GM13976 (cell line): ENCODE results near the gene GSAP.

ENCODE experiments used
- DNase-seq: peaks from one replicate; pipeline ENCODE4 v3.0.0; 2012; ENCODE audit warnings: low spot score
- in situ Hi-C: fragments of 300-500 bp; cut with MboI; formaldehyde crosslinking; loops from one replicate; pipeline ENCODE4 v1.12.0; 2022; ENCODE audit warnings: low sequenced_read_pairs, mixed read lengths, inconsistent platforms; ENCODE audit not compliant: unreplicated experiment
- TF ChIP-seq, protein P1 (sequence below): IDR thresholded peaks from 2 replicates; pipeline ENCODE4 v1.5.1; 2012; ENCODE audit warnings: borderline replicate concordance, mild to moderate bottlenecking; ENCODE audit not compliant: insufficient read depth; ENCODE audit errors: extremely low read depth, missing control alignments, control extremely low read depth

GSAP gene

DNA sequence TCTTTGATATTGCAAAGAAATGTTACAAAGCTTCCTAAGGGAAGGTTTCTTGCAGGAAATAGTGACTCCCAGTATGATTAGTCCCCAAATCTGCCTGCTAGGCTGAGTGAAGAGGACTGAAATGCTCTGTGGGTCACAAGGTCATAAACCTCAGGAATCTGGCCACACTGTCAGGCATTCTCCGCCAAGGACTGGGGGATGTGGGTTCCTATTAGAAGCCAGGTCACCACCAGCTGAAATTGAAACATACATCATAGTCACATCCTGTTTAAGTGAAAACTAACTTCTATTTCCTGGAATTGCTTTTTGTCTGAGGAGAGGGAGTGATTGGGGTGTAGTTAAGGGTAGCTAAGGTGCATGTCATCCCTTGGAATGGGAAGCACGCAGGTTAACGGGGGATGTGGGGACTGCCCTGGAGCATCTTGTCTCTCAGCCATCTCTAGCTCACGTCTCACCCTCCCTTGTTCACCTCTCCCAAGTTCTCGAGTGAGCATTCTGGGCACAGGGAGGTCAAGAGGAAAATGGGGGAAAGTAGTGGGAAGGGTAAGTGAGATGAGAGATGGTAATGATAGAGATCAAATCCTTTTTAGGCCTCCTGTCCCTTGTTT is 12.0 kb upstream of the GSAP start:
- DNase-seq, result no peak
- TF ChIP-seq, protein P1, sequence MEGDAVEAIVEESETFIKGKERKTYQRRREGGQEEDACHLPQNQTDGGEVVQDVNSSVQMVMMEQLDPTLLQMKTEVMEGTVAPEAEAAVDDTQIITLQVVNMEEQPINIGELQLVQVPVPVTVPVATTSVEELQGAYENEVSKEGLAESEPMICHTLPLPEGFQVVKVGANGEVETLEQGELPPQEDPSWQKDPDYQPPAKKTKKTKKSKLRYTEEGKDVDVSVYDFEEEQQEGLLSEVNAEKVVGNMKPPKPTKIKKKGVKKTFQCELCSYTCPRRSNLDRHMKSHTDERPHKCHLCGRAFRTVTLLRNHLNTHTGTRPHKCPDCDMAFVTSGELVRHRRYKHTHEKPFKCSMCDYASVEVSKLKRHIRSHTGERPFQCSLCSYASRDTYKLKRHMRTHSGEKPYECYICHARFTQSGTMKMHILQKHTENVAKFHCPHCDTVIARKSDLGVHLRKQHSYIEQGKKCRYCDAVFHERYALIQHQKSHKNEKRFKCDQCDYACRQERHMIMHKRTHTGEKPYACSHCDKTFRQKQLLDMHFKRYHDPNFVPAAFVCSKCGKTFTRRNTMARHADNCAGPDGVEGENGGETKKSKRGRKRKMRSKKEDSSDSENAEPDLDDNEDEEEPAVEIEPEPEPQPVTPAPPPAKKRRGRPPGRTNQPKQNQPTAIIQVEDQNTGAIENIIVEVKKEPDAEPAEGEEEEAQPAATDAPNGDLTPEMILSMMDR, result no peak
- in situ Hi-C loops, result no loop called here

DNA sequence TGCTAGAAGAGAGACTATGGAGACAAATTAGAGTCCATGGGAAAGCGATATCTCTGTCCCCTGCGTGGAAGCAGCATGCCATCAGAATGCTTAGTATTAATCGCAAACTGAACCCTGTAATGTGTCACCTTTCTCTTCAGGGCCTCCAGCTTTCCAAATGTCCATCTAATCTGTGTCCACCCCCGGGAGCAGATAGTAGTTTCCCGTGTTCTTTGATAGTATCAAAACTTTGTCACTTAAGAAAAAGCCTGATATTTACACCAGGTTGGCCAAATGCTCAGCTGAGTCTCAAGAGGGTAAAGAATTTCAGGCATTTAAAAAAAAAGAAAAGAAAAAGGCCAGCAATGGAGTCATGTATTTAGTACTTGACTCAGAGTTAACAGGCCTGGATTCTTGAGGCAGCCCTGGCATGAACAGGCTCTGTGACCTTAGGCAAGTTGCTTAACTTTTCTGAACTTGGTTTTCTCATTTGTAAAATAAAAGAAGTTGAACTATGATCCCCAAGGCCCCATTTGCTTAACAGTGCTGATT is 10.4 kb upstream of the GSAP start:
- DNase-seq, result no peak
- in situ Hi-C loops, result no loop called here
- TF ChIP-seq, protein P1, result no peak

- in situ Hi-C loops, result no loop called here
Observed at GRCh38 chr7:77426052-77426404, 9.9 kb upstream of the GSAP start.

GRCh38 chr7:77425101-77426051 is 9.2 kb upstream of the GSAP start:
- TF ChIP-seq, protein P1, result no peak
- no peak for DNase-seq
- in situ Hi-C loops, result no loop called here

More at GRCh38 chr7:77426052-77426404, 9.9 kb upstream of the GSAP start:
- peak; percentile 40 for DNase-seq
- TF ChIP-seq, protein P1, result no peak

DNA sequence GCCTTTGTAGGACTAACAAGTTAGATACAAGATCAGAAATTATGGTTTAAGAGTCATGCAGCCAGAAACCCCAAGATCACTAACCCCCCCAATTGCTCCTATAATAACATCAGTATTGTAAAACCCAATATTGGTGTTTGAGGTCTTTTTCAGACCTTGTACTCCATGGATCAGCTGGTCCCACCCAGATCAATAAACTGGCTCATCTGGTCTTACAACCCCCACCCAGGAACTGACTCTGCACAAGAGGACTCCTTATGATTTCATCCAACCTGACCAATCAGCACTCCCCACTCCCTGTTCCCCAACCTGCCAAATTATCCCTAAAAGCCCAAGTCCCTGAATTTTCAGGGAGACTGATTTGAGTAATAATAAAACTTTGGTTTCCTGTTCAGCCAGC is 6.4 kb upstream of the GSAP start:
- no peak for DNase-seq
- in situ Hi-C loops, result no loop called here
- TF ChIP-seq, protein P1, result no peak

DNA sequence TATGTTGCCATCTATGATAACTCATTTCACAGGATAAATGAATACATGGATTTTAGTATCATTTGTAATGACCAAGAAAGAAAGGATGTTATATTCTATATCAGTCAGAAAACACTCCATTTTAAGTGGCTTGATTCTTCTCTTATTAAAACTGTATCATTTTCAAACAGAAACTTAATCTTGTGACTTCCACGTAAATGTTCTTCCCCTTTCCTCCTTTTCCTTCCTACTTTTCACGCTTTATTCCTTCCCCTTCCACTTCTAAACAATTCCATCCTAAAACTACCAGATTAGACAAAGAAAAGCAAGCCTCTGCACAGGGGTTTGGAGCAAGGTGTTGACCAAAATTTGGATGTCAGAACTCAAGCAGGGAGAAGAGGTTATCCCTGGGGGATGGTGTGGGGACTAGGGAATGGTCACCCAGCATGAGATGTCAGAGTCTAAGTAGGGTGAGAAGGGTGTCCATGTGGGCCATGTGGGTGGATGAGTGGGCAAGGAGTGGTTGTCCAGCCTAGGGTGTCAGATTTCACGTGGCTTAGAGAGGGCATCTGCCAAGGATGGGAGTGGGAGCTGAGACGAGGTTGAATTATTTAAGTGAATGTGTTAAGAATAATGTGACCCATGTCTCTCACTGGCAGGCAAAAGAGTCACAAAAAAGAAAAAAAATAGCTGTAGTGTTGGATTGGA is 5.0 kb upstream of the GSAP start:
- in situ Hi-C loops, result no loop called here
- DNase-seq, result no peak
- TF ChIP-seq, protein P1, result no peak
